ENCODE measurements around the gene STUM.

The STUM gene

DNA sequence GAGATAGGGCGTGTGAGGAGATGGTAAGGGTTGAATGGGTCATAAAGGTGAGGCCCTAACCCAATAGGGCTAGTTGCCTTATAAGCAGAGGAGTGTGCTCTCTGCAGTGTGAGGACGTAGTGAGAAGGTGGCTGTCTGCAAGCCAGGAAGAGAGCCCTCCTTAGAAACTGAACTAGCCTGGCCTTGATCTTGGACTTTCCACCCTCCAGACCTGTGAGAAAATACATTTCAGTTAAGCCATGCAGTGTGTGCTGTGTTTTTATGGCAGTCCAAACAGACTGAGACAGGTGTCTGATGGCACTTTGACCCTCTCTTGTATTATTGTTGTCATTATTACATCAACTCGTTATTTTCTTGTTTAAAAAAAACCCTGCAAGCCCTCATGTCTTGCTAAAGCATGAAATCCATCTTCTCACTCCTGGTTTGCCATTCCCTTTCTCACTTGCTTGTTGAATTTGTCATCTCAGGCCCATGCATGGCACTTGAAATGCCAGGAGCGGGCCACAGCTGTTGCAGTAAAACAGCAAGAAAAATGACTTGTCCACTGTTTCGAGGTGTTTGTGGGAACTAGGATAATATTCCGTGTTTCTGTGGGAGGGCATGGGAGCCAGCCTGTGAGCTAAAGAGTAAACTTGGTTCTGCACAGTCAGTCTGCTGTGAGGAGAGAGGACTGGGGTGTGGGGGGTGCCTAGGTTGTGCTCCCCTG, 78.6 kb downstream of the STUM start:
- H4K8ac ChIP-seq (ENCODE audit: low read depth, low read length) = no peak overlapping the region
- H3K4me3 ChIP-seq (ENCODE audit: low read length in 2 of 2) = no peak overlapping the region
- H3K9ac ChIP-seq (ENCODE audit: low read depth, low read length, poor library complexity) = no peak overlapping the region
- no peak for DNase-seq (ENCODE audit: low spot score)
- peaks cover 2 to 3% of the 10 kb centered on the region in 2 donors for H3K4me1 ChIP-seq (ENCODE audit: control insufficient read depth in 2 of 2, insufficient read depth in 1 of 2, low read depth in 1 of 2, low read length in 2 of 2)
- no peak overlapping the region for H3K27ac ChIP-seq (replicated peaks; ENCODE audit: low read length)
- no peak overlapping the region for H2BK15ac ChIP-seq (ENCODE audit: low read length)
- H3K4me2 ChIP-seq (ENCODE audit: insufficient read depth, low read length, poor library complexity, severe bottlenecking) = no peak overlapping the region
- no peaks in the 10 kb centered on the region for H3K79me1 ChIP-seq (ENCODE audit: low read depth, low read length)
- H2AK5ac ChIP-seq (ENCODE audit: low read depth, low read length) = no peak overlapping the region
- no peak overlapping the region for H2BK120ac ChIP-seq (ENCODE audit: low read depth, low read length)
- no peaks in the 10 kb centered on the region for H3K9me3 ChIP-seq (replicated peaks in 1 of 2; ENCODE audit: control insufficient read depth in 2 of 2, insufficient read depth in 1 of 2, low read depth in 1 of 2, low read length in 2 of 2)
- H2AFZ ChIP-seq (ENCODE audit: low read length) = no peak overlapping the region
- peaks cover 0 to 3% (median 0%) of the 10 kb centered on the region in 3 experiments for H3K27me3 ChIP-seq (ENCODE audit: control insufficient read depth in 3 of 3, insufficient read depth in 3 of 3, low read depth in 1 of 3, low read length in 3 of 3)
- no peak overlapping the region for H3K14ac ChIP-seq (ENCODE audit: low read length)
- H2BK5ac ChIP-seq (ENCODE audit: low read length) = no peak overlapping the region
- H4K91ac ChIP-seq (ENCODE audit: low read depth, low read length, poor library complexity) = no peak overlapping the region
- no peak overlapping the region for H3K18ac ChIP-seq (ENCODE audit: low read length)
- no peaks in the 10 kb centered on the region for H3K36me3 ChIP-seq (replicated peaks in 1 of 2; ENCODE audit: control insufficient read depth in 2 of 2, insufficient read depth in 2 of 2, low read length in 2 of 2)
- H3K23ac ChIP-seq (ENCODE audit: low read depth, low read length, poor library complexity) = no peak overlapping the region
- H2BK12ac ChIP-seq (ENCODE audit: low read length) = no peak overlapping the region
- no peak overlapping the region for H3K4ac ChIP-seq (ENCODE audit: low read length)
- WGBS, 2 donors (ENCODE audit: extremely low coverage in 2 of 2, insufficient read length in 2 of 2, insufficient replicate concordance in 1 of 2) = no CpG with 5 or more reads among the region's 6 CpGs

DNA sequence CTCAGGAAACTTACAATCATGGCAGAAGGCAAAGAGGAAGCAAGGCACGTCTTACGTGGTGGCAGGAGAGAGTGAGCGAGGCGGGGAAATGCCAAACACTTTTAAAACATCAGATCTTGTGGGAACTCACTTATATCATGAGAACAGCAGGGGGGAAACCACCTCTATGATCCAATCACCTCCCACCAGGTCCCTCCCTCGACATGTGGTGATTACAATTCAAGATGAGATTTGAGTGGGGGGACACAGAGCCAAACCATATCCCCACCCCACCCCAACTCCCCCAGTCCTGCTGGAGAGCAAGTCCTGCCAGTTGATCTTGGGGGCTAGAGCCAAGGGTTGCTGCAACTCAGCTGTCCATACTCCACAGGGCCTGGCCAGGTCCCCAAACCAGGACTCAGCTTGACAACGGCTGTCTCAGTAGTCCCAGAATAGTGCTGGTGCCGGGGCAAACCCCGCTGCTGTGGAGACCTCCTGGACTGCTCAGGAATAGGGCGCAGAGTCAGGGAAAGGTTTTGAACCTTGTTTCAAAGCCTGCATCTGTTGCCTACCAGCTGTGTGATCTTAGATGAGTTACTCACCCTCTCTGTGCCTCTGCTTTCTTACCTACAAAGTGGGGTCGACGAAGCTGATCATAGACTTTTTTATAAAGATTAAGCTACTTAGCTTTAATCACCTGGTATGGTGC, 79.5 kb downstream of the STUM start:
- no peak for DNase-seq (ENCODE audit: low spot score)
- Histone ChIP-seq H3K9me3 (replicated peaks in 1 of 2; ENCODE audit: control insufficient read depth in 2 of 2, insufficient read depth in 1 of 2, low read depth in 1 of 2, low read length in 2 of 2) (no peaks in the 10 kb centered on the region), H3K18ac (ENCODE audit: low read length) (no peak overlapping the region), H4K8ac (ENCODE audit: low read depth, low read length) (no peak overlapping the region), H3K4ac (ENCODE audit: low read length) (no peak overlapping the region), H3K4me2 (ENCODE audit: insufficient read depth, low read length, poor library complexity, severe bottlenecking) (no peak overlapping the region), H3K4me3 (ENCODE audit: low read length in 2 of 2) (no peak overlapping the region), H3K14ac (ENCODE audit: low read length) (no peak overlapping the region), H2AFZ (ENCODE audit: low read length) (no peak overlapping the region), H3K23ac (ENCODE audit: low read depth, low read length, poor library complexity) (no peak overlapping the region), H2AK5ac (ENCODE audit: low read depth, low read length) (peak overlapping the region; percentile 49), H4K91ac (ENCODE audit: low read depth, low read length, poor library complexity) (no peak overlapping the region), H3K79me1 (ENCODE audit: low read depth, low read length) (no peaks in the 10 kb centered on the region), H3K27me3 (ENCODE audit: control insufficient read depth in 3 of 3, insufficient read depth in 3 of 3, low read depth in 1 of 3, low read length in 3 of 3) (peaks cover 0 to 3% (median 0%) of the 10 kb centered on the region in 3 experiments), H2BK5ac (ENCODE audit: low read length) (no peak overlapping the region), H3K4me1 (ENCODE audit: control insufficient read depth in 2 of 2, insufficient read depth in 1 of 2, low read depth in 1 of 2, low read length in 2 of 2) (peaks cover 3 to 5% of the 10 kb centered on the region in 2 donors), H2BK12ac (ENCODE audit: low read length) (no peak overlapping the region), H2BK15ac (ENCODE audit: low read length) (no peak overlapping the region), H3K9ac (ENCODE audit: low read depth, low read length, poor library complexity) (no peak overlapping the region), H3K27ac (replicated peaks; ENCODE audit: low read length) (no peak overlapping the region), H2BK120ac (ENCODE audit: low read depth, low read length) (no peak overlapping the region), H3K36me3 (replicated peaks in 1 of 2; ENCODE audit: control insufficient read depth in 2 of 2, insufficient read depth in 2 of 2, low read length in 2 of 2) (no peaks in the 10 kb centered on the region)
- WGBS, 2 donors (ENCODE audit: extremely low coverage in 2 of 2, insufficient read length in 2 of 2, insufficient replicate concordance in 1 of 2) = no CpG with 5 or more reads among the region's 11 CpGs

DNA sequence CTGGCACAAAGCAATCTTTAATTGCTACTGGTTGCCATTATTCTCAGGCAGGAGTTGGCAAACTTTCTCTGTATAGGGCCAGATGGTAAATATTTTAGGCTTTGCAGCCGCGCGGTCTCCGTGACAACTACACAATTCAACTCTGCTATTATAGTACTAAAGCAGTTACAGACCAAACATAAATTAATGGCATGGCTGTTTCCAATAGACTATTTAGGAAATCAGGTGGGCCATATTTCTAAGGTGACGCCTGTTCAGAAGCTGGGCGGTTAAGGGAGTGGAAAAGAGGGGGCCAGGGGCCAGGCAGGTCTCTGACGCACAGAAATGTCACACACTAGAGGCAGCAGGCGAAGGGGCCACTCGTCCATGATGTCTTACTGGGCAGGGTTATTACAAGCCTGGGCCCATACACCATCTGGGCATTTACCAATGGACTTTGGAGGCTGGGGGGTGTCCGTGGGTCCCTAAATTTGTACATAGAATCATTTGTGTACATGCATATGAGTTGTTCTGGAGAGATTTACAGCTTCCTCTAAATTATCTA, 80.1 kb downstream of the STUM start:
- no peak for DNase-seq (ENCODE audit: low spot score)
- Histone ChIP-seq H3K9ac (ENCODE audit: low read depth, low read length, poor library complexity) (no peak overlapping the region), H2AFZ (ENCODE audit: low read length) (no peak overlapping the region), H3K9me3 (replicated peaks in 1 of 2; ENCODE audit: control insufficient read depth in 2 of 2, insufficient read depth in 1 of 2, low read depth in 1 of 2, low read length in 2 of 2) (no peaks in the 10 kb centered on the region), H3K14ac (ENCODE audit: low read length) (no peak overlapping the region), H4K91ac (ENCODE audit: low read depth, low read length, poor library complexity) (no peak overlapping the region), H3K4me2 (ENCODE audit: insufficient read depth, low read length, poor library complexity, severe bottlenecking) (no peak overlapping the region), H2BK5ac (ENCODE audit: low read length) (no peak overlapping the region), H2AK5ac (ENCODE audit: low read depth, low read length) (no peak overlapping the region), H3K79me1 (ENCODE audit: low read depth, low read length) (no peaks in the 10 kb centered on the region), H2BK12ac (ENCODE audit: low read length) (no peak overlapping the region), H3K27me3 (ENCODE audit: control insufficient read depth in 3 of 3, insufficient read depth in 3 of 3, low read depth in 1 of 3, low read length in 3 of 3) (peaks cover 0 to 3% (median 0%) of the 10 kb centered on the region in 3 experiments), H3K27ac (replicated peaks; ENCODE audit: low read length) (no peak overlapping the region), H4K8ac (ENCODE audit: low read depth, low read length) (no peak overlapping the region), H3K4me1 (ENCODE audit: control insufficient read depth in 2 of 2, insufficient read depth in 1 of 2, low read depth in 1 of 2, low read length in 2 of 2) (peaks cover 3 to 5% of the 10 kb centered on the region in 2 donors), H3K23ac (ENCODE audit: low read depth, low read length, poor library complexity) (no peak overlapping the region), H3K18ac (ENCODE audit: low read length) (no peak overlapping the region), H3K36me3 (replicated peaks in 1 of 2; ENCODE audit: control insufficient read depth in 2 of 2, insufficient read depth in 2 of 2, low read length in 2 of 2) (no peaks in the 10 kb centered on the region), H3K4me3 (ENCODE audit: low read length in 2 of 2) (no peak overlapping the region), H2BK15ac (ENCODE audit: low read length) (no peak overlapping the region), H3K4ac (ENCODE audit: low read length) (no peak overlapping the region), H2BK120ac (ENCODE audit: low read depth, low read length) (no peak overlapping the region)
- no CpG with 5 or more reads among the region's 10 CpGs for WGBS, 2 donors (ENCODE audit: extremely low coverage in 2 of 2, insufficient read length in 2 of 2, insufficient replicate concordance in 1 of 2)

DNA sequence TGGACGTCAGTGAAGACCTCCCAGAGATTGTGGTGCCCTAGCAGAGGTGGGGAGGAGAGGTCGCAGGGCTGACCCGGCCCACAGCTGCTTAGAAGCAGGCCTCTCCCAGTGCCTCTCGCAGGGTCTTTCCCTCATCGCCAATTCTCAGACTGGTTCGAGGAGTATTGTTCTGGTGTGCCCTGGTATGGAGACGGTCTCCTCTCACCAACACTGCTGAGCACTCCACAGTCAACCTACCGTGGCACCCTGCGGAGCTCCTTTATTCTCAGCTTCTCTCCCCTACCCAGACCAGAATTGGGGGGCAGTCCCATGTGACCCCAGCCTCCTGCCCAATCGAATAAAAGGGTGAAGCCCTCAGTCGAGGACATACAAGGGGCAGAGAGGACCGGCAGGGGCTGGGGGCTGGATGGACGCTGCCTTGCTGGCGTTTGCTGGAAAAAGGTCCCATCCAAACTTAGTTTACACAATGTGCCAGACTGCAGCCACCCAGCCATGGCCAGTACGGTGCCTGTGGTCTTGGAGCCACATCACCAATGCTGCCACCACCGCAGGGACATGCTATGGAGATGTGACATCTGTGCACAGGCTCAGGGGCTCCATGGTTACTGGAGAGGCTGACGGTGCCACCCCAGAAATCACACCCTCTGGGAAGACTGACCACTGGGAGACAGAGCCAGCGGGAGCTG, 80.8 kb downstream of the STUM start:
- Histone ChIP-seq H4K8ac (ENCODE audit: low read depth, low read length) (no peak overlapping the region), H3K4ac (ENCODE audit: low read length) (no peak overlapping the region), H3K27me3 (ENCODE audit: control insufficient read depth in 3 of 3, insufficient read depth in 3 of 3, low read depth in 1 of 3, low read length in 3 of 3) (peaks cover 0 to 3% (median 0%) of the 10 kb centered on the region in 3 experiments), H3K9ac (ENCODE audit: low read depth, low read length, poor library complexity) (no peak overlapping the region), H3K4me1 (ENCODE audit: control insufficient read depth in 2 of 2, insufficient read depth in 1 of 2, low read depth in 1 of 2, low read length in 2 of 2) (peaks cover 3 to 5% of the 10 kb centered on the region in 2 donors), H3K27ac (replicated peaks; ENCODE audit: low read length) (no peak overlapping the region), H4K91ac (ENCODE audit: low read depth, low read length, poor library complexity) (no peak overlapping the region), H3K79me1 (ENCODE audit: low read depth, low read length) (no peaks in the 10 kb centered on the region), H2BK15ac (ENCODE audit: low read length) (no peak overlapping the region), H2BK120ac (ENCODE audit: low read depth, low read length) (no peak overlapping the region), H3K9me3 (replicated peaks in 1 of 2; ENCODE audit: control insufficient read depth in 2 of 2, insufficient read depth in 1 of 2, low read depth in 1 of 2, low read length in 2 of 2) (no peaks in the 10 kb centered on the region), H3K23ac (ENCODE audit: low read depth, low read length, poor library complexity) (no peak overlapping the region), H3K4me2 (ENCODE audit: insufficient read depth, low read length, poor library complexity, severe bottlenecking) (no peak overlapping the region), H3K14ac (ENCODE audit: low read length) (no peak overlapping the region), H2AFZ (ENCODE audit: low read length) (no peak overlapping the region), H2BK12ac (ENCODE audit: low read length) (no peak overlapping the region), H3K18ac (ENCODE audit: low read length) (peak overlapping the region; percentile 42), H3K36me3 (replicated peaks in 1 of 2; ENCODE audit: control insufficient read depth in 2 of 2, insufficient read depth in 2 of 2, low read length in 2 of 2) (no peaks in the 10 kb centered on the region), H3K4me3 (ENCODE audit: low read length in 2 of 2) (no peak overlapping the region), H2BK5ac (ENCODE audit: low read length) (peak overlapping the region; percentile 17), H2AK5ac (ENCODE audit: low read depth, low read length) (no peak overlapping the region)
- no CpG with 5 or more reads among the region's 18 CpGs for WGBS, 2 donors (ENCODE audit: extremely low coverage in 2 of 2, insufficient read length in 2 of 2, insufficient replicate concordance in 1 of 2)
- no peak for DNase-seq (ENCODE audit: low spot score)

Data from neuronal stem cell (in vitro differentiated cells).